ENCODE measurements around the gene PSTK. TPM values are rescaled to one million over a fixed set of nuclear protein-coding genes. Genes with fewer than 3 reads are reported as not detected.

PSTK gene
- total RNA-seq, 1 experiment from 2014 or later, result 14.1 TPM

DNA sequence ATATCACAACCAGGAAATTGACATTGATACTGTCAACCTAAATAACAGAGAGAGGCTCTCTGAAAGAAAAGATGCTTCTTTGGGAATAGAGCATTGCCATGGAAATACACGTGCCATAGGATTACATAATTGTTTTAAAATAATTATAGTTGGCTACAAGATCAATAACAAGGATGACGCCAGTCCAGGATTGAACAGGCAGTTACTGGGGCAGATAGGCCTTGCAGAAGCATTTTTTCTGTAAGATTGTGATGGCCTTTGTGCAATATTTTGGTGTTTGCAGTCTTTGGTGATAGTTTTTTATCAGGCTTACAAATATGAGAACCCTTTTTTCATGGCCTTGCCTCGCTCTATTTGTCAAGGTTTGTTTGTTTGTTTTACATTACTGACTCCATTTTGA lies 39.1 kb downstream of the PSTK start:
- no peak for DNase-seq (ENCODE audit: low read depth)

DNA sequence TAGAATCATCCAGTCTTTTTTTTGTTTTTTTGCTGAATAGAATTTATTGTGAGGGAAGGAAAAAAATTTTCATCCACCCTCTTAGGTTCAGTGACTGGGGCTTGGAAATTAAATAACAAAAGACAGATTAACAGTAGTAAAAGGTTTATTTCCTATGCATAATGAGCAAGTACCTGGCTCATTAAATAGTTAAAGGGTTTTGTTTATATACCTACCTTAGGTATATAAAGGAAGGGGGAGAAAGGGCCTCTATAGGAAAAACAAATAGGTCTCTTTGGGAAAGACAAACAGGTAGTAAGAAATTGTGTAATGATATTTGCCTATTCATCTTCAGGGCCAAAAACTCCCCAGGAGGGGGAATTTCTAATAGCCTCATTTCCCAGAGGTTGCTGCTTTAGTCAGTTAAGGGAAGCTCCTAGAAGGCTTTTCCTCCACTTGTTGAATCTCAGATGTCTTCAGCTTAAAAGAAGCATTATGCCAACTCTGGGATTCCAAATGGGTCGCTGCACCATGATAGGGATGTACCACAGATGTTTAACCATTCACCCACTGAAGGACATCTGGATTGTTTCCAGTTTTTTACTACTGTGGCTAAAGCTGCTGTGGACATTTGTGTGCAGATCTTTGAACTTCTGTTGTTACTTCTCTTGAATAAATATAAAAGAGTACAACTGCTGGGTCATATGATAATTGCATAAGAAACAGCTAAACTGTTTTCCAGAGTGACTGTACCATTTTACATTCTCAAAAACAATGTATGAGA lies 39.9 kb downstream of the PSTK start:
- DNase-seq (ENCODE audit: low read depth), result no peak

DNA sequence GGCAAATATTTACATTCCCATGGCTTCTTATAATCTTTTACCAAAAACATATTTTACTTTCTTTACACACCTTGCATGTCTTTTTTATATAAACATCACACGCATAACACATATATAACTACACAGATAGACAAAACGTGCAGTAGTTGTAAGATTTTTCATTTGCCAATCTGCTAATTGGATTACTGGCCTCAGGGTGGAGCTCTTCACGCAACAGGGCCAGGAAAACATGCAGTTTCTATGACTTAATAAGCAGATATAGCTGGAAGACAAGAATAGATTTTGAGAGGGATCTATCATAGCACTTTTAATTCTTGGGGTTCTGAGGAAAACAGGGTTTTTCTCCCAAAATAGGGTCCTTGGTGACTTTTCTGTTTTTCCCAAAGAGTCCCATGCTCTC lies 41.3 kb downstream of the PSTK start:
- DNase-seq (ENCODE audit: low read depth), result no peak

DNA sequence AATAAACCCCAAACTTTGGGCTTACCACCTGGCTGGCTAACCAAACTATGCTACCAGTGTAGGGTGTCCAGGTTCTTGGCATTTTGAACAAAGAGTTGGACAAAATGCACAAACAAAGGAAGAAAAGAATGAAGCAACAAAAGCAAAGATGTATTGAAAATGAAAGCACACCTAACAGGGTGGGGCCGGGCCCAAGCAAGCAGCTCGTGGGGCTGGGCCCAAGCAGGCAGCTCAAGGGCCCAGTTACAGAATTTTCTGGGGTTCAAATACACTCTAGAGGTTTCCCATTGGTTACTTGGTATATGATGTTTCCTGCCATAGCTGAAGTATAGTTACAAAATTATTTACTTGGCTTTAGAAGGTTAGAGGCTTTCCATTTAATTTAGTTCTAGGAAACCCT lies 44.3 kb downstream of the PSTK start:
- no peak for DNase-seq (ENCODE audit: low read depth)

DNA sequence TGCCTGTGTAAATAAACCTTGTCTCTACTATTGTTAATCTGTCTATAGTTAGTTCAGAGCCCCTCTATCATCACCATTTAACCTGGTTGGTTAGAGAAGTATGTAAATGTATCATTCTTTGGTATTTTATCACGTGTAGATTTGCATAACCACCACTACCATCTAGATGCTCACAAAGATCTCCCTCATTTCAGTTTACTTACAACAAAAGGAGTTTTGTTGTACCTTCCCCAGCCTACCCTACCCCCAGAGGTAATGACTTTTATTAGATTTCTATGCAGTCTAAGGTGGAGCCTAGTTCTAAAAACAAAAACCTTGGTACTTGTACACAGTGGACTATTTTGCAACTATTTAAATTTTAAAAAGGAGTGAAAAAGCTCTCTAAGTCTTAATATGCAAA lies 46.1 kb downstream of the PSTK start:
- DNase-seq (ENCODE audit: low read depth), result no peak

DNA sequence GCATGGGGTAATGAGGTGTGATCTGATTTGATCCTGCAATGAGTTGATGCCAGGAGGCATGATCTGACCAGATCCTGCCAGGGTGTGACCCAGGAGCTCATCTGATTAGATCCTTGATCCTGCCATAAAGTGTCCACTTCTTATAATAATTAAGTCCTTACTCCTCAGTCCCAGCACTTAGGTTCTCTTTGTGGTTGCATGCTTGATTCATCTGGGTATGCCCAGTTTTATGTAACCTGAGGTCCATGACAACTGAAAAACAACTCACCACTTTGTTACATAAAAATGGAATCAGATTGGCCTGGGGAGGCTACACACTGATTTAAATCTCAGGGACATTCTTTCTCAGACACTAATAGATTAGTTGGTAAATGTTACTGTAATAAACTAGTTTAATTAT lies 47.7 kb downstream of the PSTK start:
- DNase-seq (ENCODE audit: low read depth), result peak; percentile 53

DNA sequence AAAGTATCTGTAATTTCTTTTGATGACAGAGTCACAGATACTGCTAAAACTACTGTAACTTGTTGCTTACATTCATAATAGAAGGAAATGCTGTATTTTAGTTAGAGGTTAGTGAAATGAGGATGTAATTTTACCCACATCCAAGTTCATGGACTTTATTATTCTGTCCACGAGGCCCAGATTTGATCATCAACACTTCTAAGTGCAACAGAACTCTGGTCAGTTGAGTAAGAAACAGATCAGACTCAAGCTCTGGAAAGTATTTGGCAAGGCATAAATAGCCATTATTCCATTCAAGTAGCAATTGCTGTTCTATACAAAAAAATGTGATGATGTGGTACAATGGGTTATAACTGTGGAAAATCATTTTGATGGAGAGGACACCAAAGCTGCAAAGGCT lies 50.9 kb downstream of the PSTK start:
- DNase-seq (ENCODE audit: low read depth), result no peak

DNA sequence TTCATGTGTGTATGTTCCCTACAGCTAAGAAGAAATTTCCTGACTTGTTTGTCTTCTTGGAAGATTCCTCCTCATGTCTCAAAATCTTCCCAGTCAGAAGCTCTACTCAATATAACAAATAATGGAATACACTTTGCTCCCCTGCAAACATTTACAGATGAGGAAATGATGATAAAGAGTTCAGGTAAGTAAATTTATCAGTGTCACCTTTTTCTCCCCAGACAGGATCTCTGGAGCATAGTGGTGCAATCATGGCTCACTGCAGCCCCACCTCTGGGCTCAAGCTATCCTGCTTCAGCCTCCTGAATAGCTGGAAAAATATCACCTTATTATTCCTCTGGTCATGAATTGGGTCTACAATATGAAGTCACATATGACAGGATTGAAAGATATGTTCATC lies 54.1 kb downstream of the PSTK start:
- DNase-seq (ENCODE audit: low read depth), result no peak

DNA sequence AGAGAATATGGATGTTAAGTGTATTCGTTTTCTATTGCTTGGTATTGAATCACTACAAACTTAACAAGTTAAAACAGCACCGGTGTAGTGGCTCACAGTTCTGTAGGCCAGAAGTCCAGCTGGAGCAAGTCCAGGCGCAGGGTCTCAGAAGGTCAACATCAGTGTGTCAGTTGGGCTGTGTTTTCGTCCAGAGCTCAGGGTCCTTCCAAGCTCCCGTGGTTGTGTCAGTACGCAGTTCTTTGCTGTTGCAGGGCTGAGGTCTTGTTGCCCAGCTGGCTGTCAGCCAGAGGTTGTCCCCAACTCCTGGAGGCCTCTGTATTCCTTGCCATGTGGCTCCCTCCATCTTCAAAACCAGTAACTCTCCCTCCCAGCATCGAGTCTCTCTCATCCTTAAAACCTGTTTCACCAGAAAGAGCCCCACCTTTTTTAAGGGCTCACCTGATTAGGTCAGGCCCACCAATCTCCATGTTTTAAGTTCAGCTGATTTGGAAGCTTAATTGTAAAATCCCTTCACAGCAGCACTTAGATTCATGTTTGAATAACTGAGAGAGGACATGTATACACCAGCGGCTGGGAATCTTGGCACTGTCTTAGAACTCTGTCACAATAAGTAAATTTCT lies 55.4 kb downstream of the PSTK start:
- DNase-seq (ENCODE audit: low read depth), result no peak

DNA sequence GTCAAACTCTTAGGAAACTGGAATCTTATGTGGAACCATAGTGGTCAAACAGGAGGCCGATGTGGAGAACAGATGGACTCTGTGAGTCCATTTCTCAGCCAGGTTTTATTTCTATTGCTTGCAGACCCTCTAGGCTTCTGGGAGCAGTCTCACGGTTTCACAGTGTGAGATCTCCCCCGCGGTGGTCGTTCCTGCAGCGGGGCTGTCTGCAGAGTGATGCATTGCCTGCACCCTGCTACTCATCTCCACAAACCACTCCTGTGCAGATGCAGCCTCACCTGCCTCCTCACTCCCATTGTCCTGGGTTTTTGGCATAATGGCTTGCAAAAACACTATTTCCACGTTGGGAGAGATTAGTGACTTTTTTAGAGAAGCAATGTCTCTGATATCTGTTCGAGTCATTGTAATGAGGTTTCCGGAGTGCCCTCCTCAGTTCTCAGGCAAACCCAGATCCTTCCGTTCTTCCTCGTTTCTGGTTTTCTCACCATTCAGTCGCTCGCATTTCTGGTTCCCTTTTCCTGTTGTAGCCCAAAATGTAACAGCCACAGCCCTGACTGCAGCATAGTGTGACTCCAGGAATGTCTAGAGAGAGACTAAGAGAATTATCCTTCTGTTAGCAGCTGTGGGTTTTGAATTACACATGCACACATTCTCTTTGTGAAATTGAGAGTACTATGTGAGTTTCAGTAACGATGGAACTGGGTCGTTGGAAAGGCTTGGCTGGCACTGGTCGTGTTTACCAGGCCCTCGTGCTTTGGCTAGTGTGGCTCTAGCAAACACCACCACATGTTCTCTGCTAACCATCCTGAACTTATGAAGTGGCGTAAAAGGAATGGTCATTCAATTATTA lies 58.8 kb downstream of the PSTK start:
- DNase-seq (ENCODE audit: low read depth), result no peak

DNA sequence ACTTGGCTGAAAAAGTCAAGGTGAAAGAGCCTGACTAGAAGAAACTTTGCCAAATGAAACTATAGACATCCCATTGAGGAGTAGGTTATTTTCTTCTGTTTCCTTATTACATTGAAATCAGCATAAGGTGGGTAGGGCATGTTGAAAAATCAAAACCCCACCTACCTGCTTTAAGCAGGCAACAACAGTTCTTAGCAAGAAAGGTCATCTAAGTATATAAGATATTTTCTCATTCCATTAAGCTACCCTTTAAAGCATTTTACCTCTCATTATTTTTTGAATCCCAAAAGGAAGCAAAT lies 59.4 kb downstream of the PSTK start:
- no peak for DNase-seq (ENCODE audit: low read depth)

Other genes starting within 250 kb of the PSTK start
- gene CUZD1, start 134.5 kb upstream of the PSTK start, total RNA-seq (2014; rRNA removed; shearing (Covaris generic)), result 0.02 and 0.05 TPM in 2 replicates
- gene FAM24B, start 100.8 kb upstream of the PSTK start, total RNA-seq (2014; rRNA removed; shearing (Covaris generic)), result 0.39 and 2.2 TPM in 2 replicates
- gene FAM24A, start 69.8 kb upstream of the PSTK start, total RNA-seq (2014; rRNA removed; shearing (Covaris generic)), result not detected in 2 replicates
- gene C10orf88, start 26.2 kb upstream of the PSTK start, total RNA-seq (2014; rRNA removed; shearing (Covaris generic)), result 9.1 and 12.6 TPM in 2 replicates
- gene IKZF5, start 28.4 kb downstream of the PSTK start, total RNA-seq (2014; rRNA removed; shearing (Covaris generic)), result 1.7 and 3.6 TPM in 2 replicates
- 2.3 and 3.8 TPM in 2 replicates for gene ACADSB, start 28.6 kb downstream of the PSTK start, total RNA-seq (2014; rRNA removed; shearing (Covaris generic))
- not detected in 2 replicates for gene HMX3, start 155.6 kb downstream of the PSTK start, total RNA-seq (2014; rRNA removed; shearing (Covaris generic))
- gene HMX2, start 167.7 kb downstream of the PSTK start, total RNA-seq (2014; rRNA removed; shearing (Covaris generic)), result 0.07 and 0.96 TPM in 2 replicates
- 256 and 276 TPM in 2 replicates for gene BUB3, start 174.0 kb downstream of the PSTK start, total RNA-seq (2014; rRNA removed; shearing (Covaris generic))